Keratinocyte (primary cell): ENCODE results near the gene ADAMTSL1. TPM values are rescaled to one million over a fixed set of nuclear protein-coding genes. Genes with fewer than 3 reads are reported as not detected.

ENCODE experiments used
- DNase-seq: peaks from one replicate; pipeline ENCODE4 v3.0.0-alpha.2; 2011; ENCODE audit warnings: low read depth, missing footprints, low spot score
- FAIRE-seq: peaks from 2 replicates; lab custom pipeline; 2011; peaks lifted over from hg19 to GRCh38; lab: Jason Lieb, UNC
- H2AFZ ChIP-seq: 2 replicates; pipeline ENCODE4 v1.6.0; 2012; ENCODE audit warnings: low read length, control low read depth, inconsistent platforms; ENCODE audit not compliant: control insufficient read depth
- H3K27ac ChIP-seq: 2 replicates; pipeline ENCODE4 v1.5.1; 2011; ENCODE audit warnings: low read length; ENCODE audit not compliant: control insufficient read depth, insufficient read depth
- H3K27me3 ChIP-seq: 3 replicates; pipeline ENCODE4 v1.6.0; 2011; ENCODE audit warnings: low read length; ENCODE audit not compliant: control insufficient read depth, insufficient read depth; ENCODE audit errors: extremely low read depth
- H3K36me3 ChIP-seq, 2 experiments: 2 replicates in 1 of 2; 3 replicates in 1 of 2; pipeline ENCODE4 v1.5.1; 2011; ENCODE audit warnings: low read length in 2 of 2, mild to moderate bottlenecking in 1 of 2; ENCODE audit not compliant: control insufficient read depth in 2 of 2, insufficient read depth in 2 of 2; ENCODE audit errors: extremely low read depth in 1 of 2
- H3K4me1 ChIP-seq: 3 replicates; pipeline ENCODE4 v1.5.1; 2011; ENCODE audit warnings: low read length; ENCODE audit not compliant: control insufficient read depth, insufficient read depth; ENCODE audit errors: extremely low read depth
- H3K4me2 ChIP-seq: 3 replicates; pipeline ENCODE4 v1.6.0; 2011; ENCODE audit warnings: low read depth, low read length; ENCODE audit not compliant: control insufficient read depth, insufficient read depth; ENCODE audit errors: extremely low read depth
- H3K4me3 ChIP-seq, 3 experiments: fragments of 200-600 bp in 1 of 3; sonication (generic) in 1 of 3; 2 replicates in 2 of 3; 3 replicates in 1 of 3; pipeline ENCODE4 v1.5.1; 2011 to 2016; ENCODE audit warnings: low read length in 3 of 3, mild to moderate bottlenecking in 3 of 3, control low read depth in 2 of 3, inconsistent platforms in 1 of 3, low read depth in 1 of 3, mixed read lengths in 1 of 3, mixed run types in 1 of 3, moderate library complexity in 1 of 3; ENCODE audit not compliant: control insufficient read depth in 2 of 3, insufficient read depth in 2 of 3; ENCODE audit errors: extremely low read depth in 1 of 3
- H3K79me2 ChIP-seq: 2 replicates; pipeline ENCODE4 v1.6.0; 2012; ENCODE audit warnings: low read length; ENCODE audit not compliant: control insufficient read depth, insufficient read depth
- H3K9ac ChIP-seq: 3 replicates; pipeline ENCODE4 v1.6.0; 2011; ENCODE audit warnings: low read length; ENCODE audit not compliant: control insufficient read depth, insufficient read depth; ENCODE audit errors: extremely low read depth
- H3K9me1 ChIP-seq: 3 replicates; pipeline ENCODE4 v1.6.0; 2011; ENCODE audit warnings: low read length; ENCODE audit not compliant: control insufficient read depth, insufficient read depth; ENCODE audit errors: extremely low read depth
- H3K9me3 ChIP-seq: 2 replicates; pipeline ENCODE4 v1.5.1; 2012; ENCODE audit warnings: low read depth, low read length; ENCODE audit not compliant: control insufficient read depth
- H4K20me1 ChIP-seq: 3 replicates; pipeline ENCODE4 v1.6.0; 2011; ENCODE audit warnings: low read length; ENCODE audit not compliant: control insufficient read depth, insufficient read depth; ENCODE audit errors: extremely low read depth
- CTCF ChIP-seq, 3 experiments: IDR thresholded peaks in 1 of 3; conservative IDR thresholded peaks in 1 of 3; optimal IDR thresholded peaks in 1 of 3; 2 replicates in 2 of 3; 3 replicates in 1 of 3; pipeline versions ENCODE3 to v1.5.1; 2011; ENCODE audit warnings: low read length in 3 of 3, mild to moderate bottlenecking in 3 of 3, moderate library complexity in 2 of 3, control low read depth in 1 of 3, inconsistent platforms in 1 of 3; ENCODE audit not compliant: insufficient read depth in 2 of 3; ENCODE audit errors: extremely low read depth in 1 of 3
- EZH2 ChIP-seq: IDR thresholded peaks from one replicate; pipeline ENCODE4 v1.6.1; 2012; ENCODE audit warnings: inconsistent platforms, mild to moderate bottlenecking, low read length, moderate library complexity
- dilution Hi-C: fragments of 300-500 bp; cut with MboI; formaldehyde crosslinking; loops from one replicate; pipeline ENCODE4 v1.7.0; 2020; ENCODE audit warnings: low sequenced_read_pairs; ENCODE audit not compliant: extremely low pct_ligation_motif_present
- polyA plus RNA-seq, 5 experiments: library from polyadenylated mRNA; depleted of rRNA in 3 of 5; stranded (reverse) in 3 of 5; stranded (forward) in 1 of 5; unstranded in 1 of 5; fragments of >200 nt; gene quantifications; 1 replicate in 1 of 5; 2 replicates in 3 of 5; 3 replicates in 1 of 5; pipeline versions ENCODE4 v1.2.1 to v1.2.3, GENCODE V29; 2011 to 2012; ENCODE audit warnings: missing spikeins in 2 of 5, low read depth in 1 of 5, low replicate concordance in 1 of 5

Gene ADAMTSL1
- polyA plus RNA-seq, 1 donor (not counting 4 experiments of a cell fraction or from before 2014, with no cell fraction given) = 1.1 TPM

DNA sequence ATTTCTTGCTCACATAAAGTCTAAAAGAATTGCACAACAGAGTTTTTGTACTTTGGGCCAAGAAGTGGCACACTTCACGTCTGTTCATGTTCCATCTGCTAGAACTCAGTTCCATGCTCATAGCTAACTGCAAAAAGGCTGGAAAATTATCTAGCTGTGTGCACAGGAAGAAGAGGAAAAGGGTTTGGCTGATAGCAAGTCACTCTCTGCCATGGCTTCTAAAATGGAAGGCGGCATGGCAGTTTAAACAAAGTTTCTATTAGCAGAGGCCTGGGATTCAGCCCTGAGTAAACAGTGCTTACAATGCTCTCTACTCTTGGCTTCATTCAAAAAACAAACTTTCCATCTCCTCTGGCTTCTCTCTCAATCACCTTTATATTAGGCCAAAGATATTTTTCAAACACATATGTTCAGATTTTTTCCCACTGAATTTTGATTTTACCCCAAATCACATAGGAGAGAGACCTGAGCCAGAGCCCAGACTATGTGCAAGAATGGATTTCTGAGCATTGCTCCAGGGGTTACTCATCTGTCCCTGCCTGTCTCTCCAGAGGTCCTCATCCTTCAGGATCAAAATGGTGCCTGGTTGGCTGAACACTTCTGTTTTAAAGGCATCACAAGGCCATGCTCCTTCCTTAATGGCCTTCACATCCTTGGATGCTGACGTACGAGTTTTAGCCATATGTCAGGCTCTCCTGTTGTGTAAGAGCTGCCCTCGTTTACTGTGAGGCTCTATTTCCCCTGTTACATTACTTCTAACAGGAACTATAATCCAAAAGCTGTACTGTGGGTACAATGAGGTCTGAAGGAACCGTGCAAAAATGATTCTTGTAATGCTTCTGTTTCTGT lies 332.5 kb downstream of the ADAMTSL1 start:
- no peaks in the 10 kb centered on the region for H3K9me3 ChIP-seq
- no peaks in the 10 kb centered on the region for H4K20me1 ChIP-seq
- TF ChIP-seq CTCF (optimal IDR thresholded peaks at IDR 0.05 in 1 of 3, IDR thresholded peaks at IDR 0.05 in 1 of 3, conservative IDR thresholded peaks at IDR 0.05 in 1 of 3; ENCODE audit: extremely low read depth in 1 of 3, insufficient read depth in 2 of 3, low read length in 3 of 3) = no peak
- no peak for TF ChIP-seq EZH2
- FAIRE-seq (no peak), DNase-seq (no peak)
- H3K9me1 ChIP-seq = no peaks in the 10 kb centered on the region
- no peak overlapping the region for H2AFZ ChIP-seq
- no peaks in the 10 kb centered on the region for H3K36me3 ChIP-seq
- no peak overlapping the region for H3K9ac ChIP-seq
- H3K27me3 ChIP-seq = no peaks in the 10 kb centered on the region
- H3K4me2 ChIP-seq = no peak overlapping the region
- H3K4me3 ChIP-seq = no peak overlapping the region
- no peak overlapping the region for H3K27ac ChIP-seq
- H3K79me2 ChIP-seq = no peaks in the 10 kb centered on the region
- dilution Hi-C loops = no loop called here
- no peaks in the 10 kb centered on the region for H3K4me1 ChIP-seq

DNA sequence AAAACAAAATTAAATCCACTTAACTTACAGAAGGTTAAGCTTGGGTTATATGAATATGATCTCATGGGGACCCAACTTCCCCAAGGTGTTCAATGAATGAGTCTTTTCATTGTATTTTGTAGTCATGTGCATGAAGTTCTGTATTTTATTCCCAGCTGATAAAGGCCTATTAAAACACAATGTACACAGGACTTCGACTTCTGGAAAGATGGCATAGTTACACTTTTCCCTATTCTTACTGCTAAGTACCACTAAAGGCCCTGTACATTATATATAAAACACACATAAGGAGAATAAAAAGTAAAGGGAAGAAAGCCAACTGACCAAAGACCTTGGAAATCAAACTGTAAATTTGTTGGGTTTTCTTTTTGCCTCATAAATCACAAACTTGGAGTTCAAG lies 336.6 kb downstream of the ADAMTSL1 start:
- dilution Hi-C loops = no loop called here
- H2AFZ ChIP-seq = no peak overlapping the region
- no peaks in the 10 kb centered on the region for H4K20me1 ChIP-seq
- TF ChIP-seq CTCF (optimal IDR thresholded peaks at IDR 0.05 in 1 of 3, IDR thresholded peaks at IDR 0.05 in 1 of 3, conservative IDR thresholded peaks at IDR 0.05 in 1 of 3; ENCODE audit: extremely low read depth in 1 of 3, insufficient read depth in 2 of 3, low read length in 3 of 3) = no peak
- DNase-seq (no peak), FAIRE-seq (no peak)
- H3K4me1 ChIP-seq = no peaks in the 10 kb centered on the region
- no peaks in the 10 kb centered on the region for H3K79me2 ChIP-seq
- H3K9me1 ChIP-seq = no peaks in the 10 kb centered on the region
- no peaks in the 10 kb centered on the region for H3K27me3 ChIP-seq
- no peaks in the 10 kb centered on the region for H3K9me3 ChIP-seq
- no peaks in the 10 kb centered on the region for H3K36me3 ChIP-seq
- no peak overlapping the region for H3K27ac ChIP-seq
- H3K9ac ChIP-seq = no peak overlapping the region
- H3K4me3 ChIP-seq = no peak overlapping the region
- H3K4me2 ChIP-seq = no peak overlapping the region
